HG03039 (cell line): Measurements from ENCODE around the gene DNAH14.

Experiments used
- ATAC-seq: cut with Tn5 transposase; IDR thresholded peaks from one replicate; pipeline ENCODE4 v1.9.1; 2021; ENCODE audit warnings: mild to moderate bottlenecking, moderate library complexity; ENCODE audit not compliant: unreplicated experiment

DNAH14 gene

DNA sequence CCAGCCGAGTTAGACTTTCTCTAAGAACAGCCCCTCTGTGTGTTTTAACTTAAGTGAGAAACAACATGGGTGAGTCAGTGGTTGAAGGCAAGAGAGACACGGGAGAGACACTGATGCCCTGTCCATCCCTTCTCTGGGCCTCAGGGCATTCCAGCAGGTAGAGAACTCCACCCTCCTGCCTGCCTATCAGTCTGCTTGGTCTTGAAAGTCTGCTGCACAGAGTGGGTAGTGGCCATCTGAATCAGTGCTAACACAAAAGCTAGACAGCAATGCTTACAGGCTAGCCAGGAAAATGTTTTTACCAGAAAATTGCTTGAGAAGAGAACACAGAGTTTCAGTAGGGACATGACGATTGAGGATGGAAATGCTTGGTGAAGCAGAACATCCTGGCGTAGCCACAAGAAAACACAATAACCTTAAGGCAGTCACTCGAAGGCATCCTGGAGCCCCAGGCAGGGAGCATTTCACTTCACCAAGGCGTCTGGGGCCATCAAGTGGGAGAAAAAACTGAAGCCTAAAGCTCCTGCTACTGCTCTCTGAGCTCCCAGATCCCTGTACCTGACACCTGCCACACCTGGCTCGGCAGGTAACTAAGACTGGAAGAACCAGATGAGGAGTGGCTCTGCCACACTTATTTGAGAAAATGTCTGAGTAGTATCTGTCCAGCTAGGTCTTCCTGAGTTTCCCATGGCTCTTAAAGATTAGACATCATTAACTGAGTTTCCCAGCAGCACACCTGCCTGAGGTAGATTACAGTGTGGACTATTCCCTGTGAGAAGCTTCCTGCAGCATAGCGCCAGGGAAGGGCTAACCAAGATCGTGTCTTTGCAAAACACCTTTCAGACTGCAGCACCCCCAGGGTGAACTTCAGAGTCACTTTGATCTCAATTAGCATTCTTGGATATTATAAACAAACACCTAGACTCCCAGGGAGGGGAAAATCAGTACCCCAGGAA is 516.4 kb downstream of the DNAH14 start:
- ATAC-seq = no peak

DNA sequence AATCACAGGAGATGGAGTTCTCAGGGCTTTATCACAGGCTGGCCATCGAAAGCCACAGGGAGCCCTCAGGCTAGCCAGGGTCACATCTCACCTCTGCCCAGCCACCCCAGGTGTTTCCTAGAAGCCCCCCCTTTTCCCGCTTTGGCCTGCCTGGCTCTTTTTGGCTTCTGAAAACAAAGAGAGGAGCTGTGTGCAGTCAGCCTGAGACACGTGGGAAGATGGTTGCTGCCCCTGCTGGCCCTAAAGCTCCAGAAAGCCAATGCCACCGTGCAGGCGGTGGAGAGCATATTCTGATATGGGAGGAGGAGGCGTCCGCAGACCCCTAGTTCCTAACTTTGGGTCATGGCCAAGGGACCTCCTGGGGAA is 517.1 kb downstream of the DNAH14 start:
- no peak for ATAC-seq

DNA sequence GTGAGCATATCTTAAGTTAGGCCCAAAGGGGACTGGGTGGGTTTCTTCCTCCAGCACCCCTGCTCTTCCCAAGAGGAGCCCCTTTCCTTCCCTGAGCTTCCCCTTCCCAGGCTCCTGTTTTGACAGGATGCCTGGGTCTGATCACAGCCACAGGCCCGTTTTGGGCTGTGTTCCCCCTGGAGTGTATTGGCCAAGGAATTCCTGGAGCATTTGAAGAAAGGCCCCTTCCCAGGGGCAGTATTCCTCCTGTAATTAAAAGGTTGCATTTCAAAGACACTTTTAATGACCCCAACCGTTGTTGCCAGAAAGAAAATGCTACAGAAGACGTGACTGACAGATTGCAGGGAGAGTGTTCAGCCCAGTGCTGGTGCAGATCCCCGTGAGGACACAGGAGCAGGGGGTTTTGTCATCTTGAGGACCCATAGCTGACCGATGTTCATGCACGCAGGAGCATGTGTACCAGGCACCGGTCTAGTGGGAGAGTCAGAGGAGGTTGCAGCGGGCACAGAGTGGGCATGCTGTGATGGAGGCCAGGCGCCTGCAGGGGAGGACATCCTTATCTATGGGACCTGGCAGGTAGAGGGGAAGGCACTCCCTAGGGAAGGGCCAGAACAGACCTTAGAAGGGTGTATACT is 517.6 kb downstream of the DNAH14 start:
- ATAC-seq = no peak

DNA sequence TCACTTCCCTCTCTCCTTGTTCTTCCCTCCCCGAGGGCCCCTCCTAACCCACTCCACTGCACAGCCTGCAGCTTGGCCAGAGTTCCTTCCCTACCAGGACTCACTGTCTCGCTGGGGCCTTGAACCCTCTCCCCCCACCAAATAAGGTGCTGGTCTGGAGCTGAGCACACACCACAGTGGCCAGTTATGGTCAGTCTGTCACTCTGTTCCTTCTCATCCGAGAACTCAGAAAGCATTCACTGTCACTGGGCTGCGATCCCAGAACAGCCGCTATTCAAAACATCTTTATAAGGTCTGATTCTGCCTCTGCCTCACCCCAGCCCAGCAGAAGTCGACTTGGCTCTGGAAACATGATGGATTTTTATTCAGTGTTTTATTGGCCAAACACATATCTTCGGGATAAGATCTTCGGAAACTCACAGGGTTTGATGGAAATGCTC is 518.2 kb downstream of the DNAH14 start:
- no peak for ATAC-seq

DNA sequence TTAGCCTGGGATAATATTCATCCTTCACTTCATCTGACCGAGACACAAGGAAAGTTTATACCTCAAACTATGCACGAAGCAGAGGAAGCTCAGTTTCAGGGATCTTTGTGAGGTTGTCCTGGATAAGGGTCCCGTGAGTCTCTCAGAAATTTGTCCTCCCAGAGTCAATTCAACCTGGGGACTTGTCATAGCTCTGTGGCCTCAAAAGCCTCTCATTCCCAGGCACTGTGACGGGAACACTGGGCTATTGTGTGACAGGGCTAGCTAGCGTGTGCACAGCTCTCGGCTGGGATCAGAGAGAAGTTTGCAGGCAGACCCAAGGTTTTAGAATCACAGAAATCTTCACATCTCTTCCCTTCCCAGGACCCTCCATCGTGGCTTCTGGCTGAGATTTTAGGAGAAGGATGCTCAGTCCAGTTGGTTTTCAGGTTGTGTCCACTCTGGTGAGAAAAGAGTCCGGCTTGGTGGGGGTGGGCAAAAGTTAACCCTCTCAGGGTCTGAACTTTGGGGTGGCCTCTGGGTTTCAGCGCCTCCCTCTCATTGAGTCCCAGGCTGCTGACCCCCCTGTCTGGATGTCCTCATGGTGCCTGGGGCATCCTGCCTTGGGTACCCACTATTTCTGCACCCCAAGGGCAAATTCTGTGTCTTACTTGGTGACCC is 518.8 kb downstream of the DNAH14 start:
- ATAC-seq = no peak
